ENCODE measurements around the gene RPE.

DNA sequence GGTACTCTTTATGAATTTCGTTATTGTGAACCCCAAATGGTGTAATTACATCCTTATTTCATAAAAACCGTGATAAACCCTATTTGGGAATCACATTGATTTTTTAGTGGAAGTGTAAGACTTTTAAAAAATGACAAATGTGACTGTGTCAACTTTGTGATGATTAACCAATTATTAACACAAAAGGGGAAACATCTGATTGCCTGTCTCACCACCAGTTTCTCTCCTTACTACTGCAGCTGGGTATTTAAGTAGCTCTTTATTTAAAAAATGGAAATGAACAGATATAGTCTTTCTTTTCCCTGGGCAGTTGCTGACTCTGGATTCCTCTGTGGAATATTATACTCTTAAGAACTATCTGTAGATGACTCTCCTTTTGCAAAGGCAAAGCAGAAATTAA lies 11.6 kb upstream of the RPE start:
- TF ChIP-seq, protein P1, sequence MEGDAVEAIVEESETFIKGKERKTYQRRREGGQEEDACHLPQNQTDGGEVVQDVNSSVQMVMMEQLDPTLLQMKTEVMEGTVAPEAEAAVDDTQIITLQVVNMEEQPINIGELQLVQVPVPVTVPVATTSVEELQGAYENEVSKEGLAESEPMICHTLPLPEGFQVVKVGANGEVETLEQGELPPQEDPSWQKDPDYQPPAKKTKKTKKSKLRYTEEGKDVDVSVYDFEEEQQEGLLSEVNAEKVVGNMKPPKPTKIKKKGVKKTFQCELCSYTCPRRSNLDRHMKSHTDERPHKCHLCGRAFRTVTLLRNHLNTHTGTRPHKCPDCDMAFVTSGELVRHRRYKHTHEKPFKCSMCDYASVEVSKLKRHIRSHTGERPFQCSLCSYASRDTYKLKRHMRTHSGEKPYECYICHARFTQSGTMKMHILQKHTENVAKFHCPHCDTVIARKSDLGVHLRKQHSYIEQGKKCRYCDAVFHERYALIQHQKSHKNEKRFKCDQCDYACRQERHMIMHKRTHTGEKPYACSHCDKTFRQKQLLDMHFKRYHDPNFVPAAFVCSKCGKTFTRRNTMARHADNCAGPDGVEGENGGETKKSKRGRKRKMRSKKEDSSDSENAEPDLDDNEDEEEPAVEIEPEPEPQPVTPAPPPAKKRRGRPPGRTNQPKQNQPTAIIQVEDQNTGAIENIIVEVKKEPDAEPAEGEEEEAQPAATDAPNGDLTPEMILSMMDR (IDR thresholded peaks at IDR 0.05; ENCODE audit: insufficient read depth, low read length), result no peak
- no peak for TF ChIP-seq GABPA (IDR thresholded peaks at IDR 0.05; ENCODE audit: low read depth)
- TF ChIP-seq POLR2AphosphoS5 (IDR thresholded peaks at IDR 0.05; ENCODE audit: low read depth), result no peak
- TF ChIP-seq, protein P2, sequence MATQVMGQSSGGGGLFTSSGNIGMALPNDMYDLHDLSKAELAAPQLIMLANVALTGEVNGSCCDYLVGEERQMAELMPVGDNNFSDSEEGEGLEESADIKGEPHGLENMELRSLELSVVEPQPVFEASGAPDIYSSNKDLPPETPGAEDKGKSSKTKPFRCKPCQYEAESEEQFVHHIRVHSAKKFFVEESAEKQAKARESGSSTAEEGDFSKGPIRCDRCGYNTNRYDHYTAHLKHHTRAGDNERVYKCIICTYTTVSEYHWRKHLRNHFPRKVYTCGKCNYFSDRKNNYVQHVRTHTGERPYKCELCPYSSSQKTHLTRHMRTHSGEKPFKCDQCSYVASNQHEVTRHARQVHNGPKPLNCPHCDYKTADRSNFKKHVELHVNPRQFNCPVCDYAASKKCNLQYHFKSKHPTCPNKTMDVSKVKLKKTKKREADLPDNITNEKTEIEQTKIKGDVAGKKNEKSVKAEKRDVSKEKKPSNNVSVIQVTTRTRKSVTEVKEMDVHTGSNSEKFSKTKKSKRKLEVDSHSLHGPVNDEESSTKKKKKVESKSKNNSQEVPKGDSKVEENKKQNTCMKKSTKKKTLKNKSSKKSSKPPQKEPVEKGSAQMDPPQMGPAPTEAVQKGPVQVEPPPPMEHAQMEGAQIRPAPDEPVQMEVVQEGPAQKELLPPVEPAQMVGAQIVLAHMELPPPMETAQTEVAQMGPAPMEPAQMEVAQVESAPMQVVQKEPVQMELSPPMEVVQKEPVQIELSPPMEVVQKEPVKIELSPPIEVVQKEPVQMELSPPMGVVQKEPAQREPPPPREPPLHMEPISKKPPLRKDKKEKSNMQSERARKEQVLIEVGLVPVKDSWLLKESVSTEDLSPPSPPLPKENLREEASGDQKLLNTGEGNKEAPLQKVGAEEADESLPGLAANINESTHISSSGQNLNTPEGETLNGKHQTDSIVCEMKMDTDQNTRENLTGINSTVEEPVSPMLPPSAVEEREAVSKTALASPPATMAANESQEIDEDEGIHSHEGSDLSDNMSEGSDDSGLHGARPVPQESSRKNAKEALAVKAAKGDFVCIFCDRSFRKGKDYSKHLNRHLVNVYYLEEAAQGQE (IDR thresholded peaks at IDR 0.05; ENCODE audit: insufficient replicate concordance, low read depth), result no peak
- no peak for TF ChIP-seq SPI1 (IDR thresholded peaks at IDR 0.05; ENCODE audit: borderline replicate concordance, low read depth)

Measured in HL-60 (cell line).